Hematopoietic multipotent progenitor cell treated with erythropoietin and hydrocortisone succinate and interleukin-3 and kit ligand, for 17 days (in vitro differentiated cells): Measurements from ENCODE around the gene ATP5F1E.
A peak's percentile ranks its signal among the peaks of the same experiment; 100 is the strongest.
"Not testable (repeated sequence)": the region's sequence is repeated elsewhere in the genome, so short reads cannot be mapped to it uniquely, and the experiment has no call there.

Source experiments
- DNase-seq: peaks from one replicate; pipeline ENCODE4 v3.0.0-alpha.2; 2015; ENCODE audit warnings: low spot score

ATP5F1E gene

GRCh38 chr20:59019217-59019616 lies 12.9 kb downstream of the ATP5F1E start, which contains the start of gene TUBB1:
Gene TUBB1 (plus strand): TSS chr20:59019429. CDS start chr20:59019523, 94 bp downstream.
- DNase-seq = peak; percentile 78

- DNase-seq = no peak
These were observed 13.3 kb downstream of the ATP5F1E start for GRCh38 chr20:59018817-59019216.

- DNase-seq = no peak
These were observed 14.5 kb downstream of the ATP5F1E start for GRCh38 chr20:59017493-59018231.

GRCh38 chr20:59016795-59017492 lies 15.2 kb downstream of the ATP5F1E start:
- DNase-seq = peak; percentile 44

GRCh38 chr20:59015812-59016711 lies 16.1 kb downstream of the ATP5F1E start:
- DNase-seq = peak; percentile 54

- no peak for DNase-seq
These were observed 16.7 kb downstream of the ATP5F1E start for GRCh38 chr20:59015411-59015810.

GRCh38 chr20:59014680-59015389 lies 17.3 kb downstream of the ATP5F1E start:
- DNase-seq = no peak

- peak; percentile 29 for DNase-seq
These were observed 18.1 kb downstream of the ATP5F1E start for GRCh38 chr20:59013959-59014608.

- no peak for DNase-seq
These were observed 18.8 kb downstream of the ATP5F1E start for GRCh38 chr20:59013031-59013951.

GRCh38 chr20:59011874-59012157 lies 20.3 kb downstream of the ATP5F1E start:
- DNase-seq = not testable (repeated sequence)

- DNase-seq = peak; percentile 49
These were observed 20.9 kb downstream of the ATP5F1E start for GRCh38 chr20:59010995-59011873.

- DNase-seq = no peak
These were observed 21.7 kb downstream of the ATP5F1E start for GRCh38 chr20:59010321-59010994.

- DNase-seq = no peak
These were observed 23.3 kb downstream of the ATP5F1E start for GRCh38 chr20:59008715-59009336.

GRCh38 chr20:59007665-59008511 lies 24.2 kb downstream of the ATP5F1E start:
- DNase-seq = no peak

GRCh38 chr20:59006864-59007664 lies 25.1 kb downstream of the ATP5F1E start, which contains the start of gene CTSZ:
Gene CTSZ (minus strand): TSS chr20:59007254. CDS start chr20:59007128, 126 bp downstream.
- DNase-seq = peak; percentile 51

GRCh38 chr20:59006167-59006863 lies 25.8 kb downstream of the ATP5F1E start:
- DNase-seq = no peak
